A549 (cell line): Measurements from ENCODE around the gene MDC1. TPM values are rescaled to one million over a fixed set of nuclear protein-coding genes. Genes with fewer than 3 reads are reported as not detected.

Source experiments
- ATAC-seq, 2 experiments: fragments of 200-7000 bp in 1 of 2; fragments of >200 bp in 1 of 2; cut with Nextera tagmentation in 1 of 2; cut with Tn5 transposase in 1 of 2; 3 replicates each; pipeline versions ENCODE4 v1.8.0 to v1.9.1; 2018 to 2020; ENCODE audit warnings: mild to moderate bottlenecking in 1 of 2, moderate library complexity in 1 of 2
- CTCF ChIA-PET: fragments of 300-600 bp; sonication (Branson Sonifier 250); formaldehyde crosslinking; extraction: SDS; loops from one replicate; lab custom pipeline; 2021; ENCODE audit warnings: antibody characterized with exemption, inconsistent platforms; lab: Yijun Ruan, JAX
- POLR2A ChIA-PET: fragments of 350-600 bp; formaldehyde crosslinking; extraction: SDS; loops from one replicate; lab custom pipeline; 2021; ENCODE audit warnings: antibody characterized with exemption, inconsistent platforms; lab: Yijun Ruan, JAX
- DNase-seq, 2 experiments: peaks; one replicate each; pipeline versions ENCODE4 v3.0.0 to v3.0.0-alpha.2; 2011 to 2016; ENCODE audit warnings: low read depth in 1 of 2, low spot score in 1 of 2
- FAIRE-seq: peaks from 2 replicates; lab custom pipeline; 2011; peaks lifted over from hg19 to GRCh38; lab: Jason Lieb, UNC
- H3K27ac ChIP-seq, 2 experiments: fragments of >200 bp; sonication (Bioruptor Twin); formaldehyde crosslinking; 3 replicates each; pipeline ENCODE4 v1.5.1; 2016 to 2017
- H3K4me1 ChIP-seq: fragments of >200 bp; sonication (Bioruptor Twin); formaldehyde crosslinking; 3 replicates; pipeline ENCODE4 v1.6.1; 2016
- H3K4me2 ChIP-seq: fragments of >200 bp; sonication (Bioruptor Twin); formaldehyde crosslinking; 3 replicates; pipeline ENCODE4 v1.6.1; 2016
- H3K4me3 ChIP-seq: fragments of >200 bp; sonication (Bioruptor Twin); formaldehyde crosslinking; 3 replicates; pipeline ENCODE4 v1.5.1; 2016
- H3K9me3 ChIP-seq: fragments of >200 bp; sonication (Bioruptor Twin); formaldehyde crosslinking; 3 replicates; pipeline ENCODE4 v1.6.1; 2016
- ATOH8 ChIP-seq: fragments of 250-450 bp; sonication (Bioruptor Pico); IDR thresholded peaks from 2 replicates; pipeline ENCODE4 v1.5.0; 2020; ENCODE audit warnings: low read depth, mild to moderate bottlenecking, moderate library complexity
- CBX8 ChIP-seq: fragments of 200-600 bp; sonication (generic); IDR thresholded peaks from 2 replicates; pipeline ENCODE4 v1.6.1; 2016
- E2F6 ChIP-seq: IDR thresholded peaks from 2 replicates; pipeline ENCODE4 v1.6.1; 2012; ENCODE audit warnings: low read depth, borderline replicate concordance
- EHF ChIP-seq: fragments of 250-450 bp; sonication (Bioruptor Pico); IDR thresholded peaks from 2 replicates; pipeline ENCODE4 v1.5.0; 2020; ENCODE audit warnings: mild to moderate bottlenecking
- EP300 ChIP-seq, 2 experiments: fragments of >200 bp; sonication (Bioruptor Twin); formaldehyde crosslinking; IDR thresholded peaks; 2 replicates in 1 of 2; 3 replicates in 1 of 2; pipeline ENCODE4 v1.6.1; 2016 to 2017
- ESRRA ChIP-seq: fragments of 150-350 bp; IDR thresholded peaks from 2 replicates; pipeline ENCODE4 v1.6.1; 2014; ENCODE audit warnings: mild to moderate bottlenecking, low read length, borderline replicate concordance
- FOSB ChIP-seq: fragments of 250-450 bp; sonication (Bioruptor Pico); IDR thresholded peaks from 2 replicates; pipeline ENCODE4 v1.5.0; 2020; ENCODE audit warnings: mild to moderate bottlenecking, moderate library complexity
- FOSL2 ChIP-seq, 2 experiments: fragments of 450-650 bp in 1 of 2; fragments of >200 bp in 1 of 2; sonication (Bioruptor Twin) in 1 of 2; formaldehyde crosslinking; IDR thresholded peaks; 2 replicates each; pipeline versions ENCODE4 v1.5.0 to v1.6.1; 2016 to 2020; ENCODE audit warnings: mild to moderate bottlenecking in 1 of 2, moderate library complexity in 1 of 2
- FOXS1 ChIP-seq: fragments of 250-450 bp; sonication (Bioruptor Pico); IDR thresholded peaks from 2 replicates; pipeline ENCODE4 v1.5.0; 2020; ENCODE audit warnings: mild to moderate bottlenecking, moderate library complexity
- HEYL ChIP-seq: fragments of 250-450 bp; sonication (Bioruptor Pico); IDR thresholded peaks from 2 replicates; pipeline ENCODE4 v1.8.0; 2021; ENCODE audit warnings: mild to moderate bottlenecking, moderate library complexity
- HOXA7 ChIP-seq: fragments of 250-450 bp; sonication (Bioruptor Pico); IDR thresholded peaks from 2 replicates; pipeline ENCODE4 v1.5.0; 2020; ENCODE audit warnings: mild to moderate bottlenecking, moderate library complexity
- HOXB13 ChIP-seq: fragments of 250-450 bp; sonication (Bioruptor Pico); IDR thresholded peaks from 2 replicates; pipeline ENCODE4 v1.5.0; 2020; ENCODE audit warnings: low read depth, mild to moderate bottlenecking, moderate library complexity
- HOXB5 ChIP-seq: fragments of 250-450 bp; sonication (Bioruptor Pico); IDR thresholded peaks from 2 replicates; pipeline ENCODE4 v1.5.0; 2020; ENCODE audit warnings: mild to moderate bottlenecking, moderate library complexity
- JUN ChIP-seq, 2 experiments: fragments of >200 bp; sonication (Bioruptor Twin); formaldehyde crosslinking; IDR thresholded peaks; 2 replicates in 1 of 2; 3 replicates in 1 of 2; pipeline ENCODE4 v1.6.1; 2016 to 2017
- JUNB ChIP-seq: fragments of >200 bp; sonication (Bioruptor Twin); formaldehyde crosslinking; IDR thresholded peaks from 2 replicates; pipeline ENCODE4 v1.6.1; 2016
- KDM5A ChIP-seq: fragments of 200-600 bp; sonication (generic); IDR thresholded peaks from 2 replicates; pipeline ENCODE4 v1.6.1; 2016; ENCODE audit warnings: antibody characterized with exemption, mild to moderate bottlenecking
- MAFK ChIP-seq: fragments of 450-650 bp; IDR thresholded peaks from 2 replicates; pipeline ENCODE4 v1.6.1; 2014; ENCODE audit not compliant: partially characterized antibody
- NFE2L2 ChIP-seq: fragments of 150-350 bp; conservative IDR thresholded peaks from 2 replicates; pipeline ENCODE4 v1.6.1; 2014; ENCODE audit warnings: low read length
- NPAS2 ChIP-seq: fragments of 250-450 bp; sonication (Bioruptor Pico); IDR thresholded peaks from 2 replicates; pipeline ENCODE4 v1.8.0; 2022; ENCODE audit warnings: mild to moderate bottlenecking, moderate library complexity, borderline replicate concordance
- NR3C1 ChIP-seq: fragments of >200 bp; sonication (Bioruptor Twin); formaldehyde crosslinking; IDR thresholded peaks from 3 replicates; pipeline ENCODE4 v1.6.1; 2017
- SMC3 ChIP-seq: fragments of >200 bp; sonication (Bioruptor Twin); formaldehyde crosslinking; IDR thresholded peaks from 3 replicates; pipeline ENCODE4 v1.6.1; 2018; ENCODE audit warnings: inconsistent platforms
- SREBF2 ChIP-seq: fragments of 450-650 bp; IDR thresholded peaks from 2 replicates; pipeline ENCODE4 v1.6.1; 2014; ENCODE audit warnings: mild to moderate bottlenecking, moderate library complexity
- TFCP2L1 ChIP-seq: fragments of 250-450 bp; sonication (Bioruptor Pico); IDR thresholded peaks from 2 replicates; pipeline ENCODE4 v1.5.0; 2021; ENCODE audit warnings: mild to moderate bottlenecking
- USF2 ChIP-seq: fragments of 450-650 bp; IDR thresholded peaks from 2 replicates; pipeline ENCODE4 v1.6.1; 2014; ENCODE audit warnings: antibody characterized with exemption
- ZNF302 ChIP-seq: fragments of 250-450 bp; sonication (Bioruptor Pico); IDR thresholded peaks from 2 replicates; pipeline ENCODE4 v1.9.0; 2021; ENCODE audit warnings: inconsistent platforms, mild to moderate bottlenecking, moderate library complexity
- whole genome bisulfite sequencing: methylation state at CpG from one replicate; pipeline ENCODE4 v1.1.6; 2017; ENCODE audit errors: missing lambda C conversion rate; 5-methylcytosine and 5-hydroxymethylcytosine counted together
- polyA plus RNA-seq, 4 experiments: library from polyadenylated mRNA; depleted of rRNA in 3 of 4; stranded (reverse); fragments of >200 nt; fragmentation: RNase III in 1 of 4; extraction: RNeasy Plus Mini Kit Qiagen cat#74134 plus additional on column Dnase treatment in 1 of 4; gene quantifications; 2 replicates in 3 of 4; 3 replicates in 1 of 4; pipeline ENCODE4 v1.2.3, GENCODE V29; 2011 to 2017
- TF ChIP-seq, protein P1 (sequence below): fragments of >200 bp; sonication (Bioruptor Twin); formaldehyde crosslinking; IDR thresholded peaks from 3 replicates; pipeline ENCODE4 v1.5.1; 2016
- TF ChIP-seq, protein P2 (sequence below): fragments of 250-450 bp; sonication (Bioruptor Pico); IDR thresholded peaks from 2 replicates; pipeline ENCODE4 v1.5.0; 2021; ENCODE audit warnings: mild to moderate bottlenecking, moderate library complexity, borderline replicate concordance

MDC1 gene
- polyA plus RNA-seq, 2 of the 4 experiments (the other 2 are of a cell fraction) = 8.2 to 16.5 TPM

GRCh38 chr6:30752157-30752927 lies 35.3 kb upstream of the MDC1 start (continued):
- TF ChIP-seq HOXA7 = peak; percentile 84
- TF ChIP-seq, protein P1, sequence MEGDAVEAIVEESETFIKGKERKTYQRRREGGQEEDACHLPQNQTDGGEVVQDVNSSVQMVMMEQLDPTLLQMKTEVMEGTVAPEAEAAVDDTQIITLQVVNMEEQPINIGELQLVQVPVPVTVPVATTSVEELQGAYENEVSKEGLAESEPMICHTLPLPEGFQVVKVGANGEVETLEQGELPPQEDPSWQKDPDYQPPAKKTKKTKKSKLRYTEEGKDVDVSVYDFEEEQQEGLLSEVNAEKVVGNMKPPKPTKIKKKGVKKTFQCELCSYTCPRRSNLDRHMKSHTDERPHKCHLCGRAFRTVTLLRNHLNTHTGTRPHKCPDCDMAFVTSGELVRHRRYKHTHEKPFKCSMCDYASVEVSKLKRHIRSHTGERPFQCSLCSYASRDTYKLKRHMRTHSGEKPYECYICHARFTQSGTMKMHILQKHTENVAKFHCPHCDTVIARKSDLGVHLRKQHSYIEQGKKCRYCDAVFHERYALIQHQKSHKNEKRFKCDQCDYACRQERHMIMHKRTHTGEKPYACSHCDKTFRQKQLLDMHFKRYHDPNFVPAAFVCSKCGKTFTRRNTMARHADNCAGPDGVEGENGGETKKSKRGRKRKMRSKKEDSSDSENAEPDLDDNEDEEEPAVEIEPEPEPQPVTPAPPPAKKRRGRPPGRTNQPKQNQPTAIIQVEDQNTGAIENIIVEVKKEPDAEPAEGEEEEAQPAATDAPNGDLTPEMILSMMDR = 0 out of 3 replicates have a peak, but pooled peaks have one; percentile 6
- peak; percentile 90 for TF ChIP-seq HOXB13 (CRISPR knock-in tag)
- TF ChIP-seq HOXB5 (CRISPR knock-in tag) = peak; percentile 77
- peak; percentile 83 for TF ChIP-seq FOSB (CRISPR knock-in tag)
- TF ChIP-seq, protein P2, sequence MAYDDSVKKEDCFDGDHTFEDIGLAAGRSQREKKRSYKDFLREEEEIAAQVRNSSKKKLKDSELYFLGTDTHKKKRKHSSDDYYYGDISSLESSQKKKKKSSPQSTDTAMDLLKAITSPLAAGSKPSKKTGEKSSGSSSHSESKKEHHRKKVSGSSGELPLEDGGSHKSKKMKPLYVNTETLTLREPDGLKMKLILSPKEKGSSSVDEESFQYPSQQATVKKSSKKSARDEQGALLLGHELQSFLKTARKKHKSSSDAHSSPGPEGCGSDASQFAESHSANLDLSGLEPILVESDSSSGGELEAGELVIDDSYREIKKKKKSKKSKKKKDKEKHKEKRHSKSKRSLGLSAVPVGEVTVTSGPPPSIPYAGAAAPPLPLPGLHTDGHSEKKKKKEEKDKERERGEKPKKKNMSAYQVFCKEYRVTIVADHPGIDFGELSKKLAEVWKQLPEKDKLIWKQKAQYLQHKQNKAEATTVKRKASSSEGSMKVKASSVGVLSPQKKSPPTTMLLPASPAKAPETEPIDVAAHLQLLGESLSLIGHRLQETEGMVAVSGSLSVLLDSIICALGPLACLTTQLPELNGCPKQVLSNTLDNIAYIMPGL = 0 out of 2 replicates have a peak, but pooled peaks have one; percentile 39

GRCh38 chr6:30750379-30750668 lies 33.2 kb upstream of the MDC1 start:
- DNase-seq = no peak
- ChIA-PET CTCF (interaction anchor here (1.5 to 2.1 kb wide), 2 partner anchors 71 kb away, joined by 3 to 7 read pairs; no protein-coding TSS in a partner anchor), POLR2A (interaction anchor here (0.7 to 2.4 kb wide), 2 partner anchors 8 to 19 kb away, joined by 3 to 7 read pairs; no protein-coding TSS in a partner anchor)
- H3K4me3 ChIP-seq = no peak overlapping the region
- 0 out of 2 replicates have a peak, but pooled peaks have one; percentile 2 for TF ChIP-seq HOXB5 (CRISPR knock-in tag)
- TF ChIP-seq E2F6 = no peak
- peak overlapping the region; percentile 74 for H3K4me2 ChIP-seq
- peaks cover 75% of the 10 kb centered on the region for H3K4me1 ChIP-seq
- no peaks in the 10 kb centered on the region for H3K9me3 ChIP-seq
- no peak for FAIRE-seq
- no peak for ATAC-seq
- H3K27ac ChIP-seq = peak overlapping the region; percentile 97

DNA sequence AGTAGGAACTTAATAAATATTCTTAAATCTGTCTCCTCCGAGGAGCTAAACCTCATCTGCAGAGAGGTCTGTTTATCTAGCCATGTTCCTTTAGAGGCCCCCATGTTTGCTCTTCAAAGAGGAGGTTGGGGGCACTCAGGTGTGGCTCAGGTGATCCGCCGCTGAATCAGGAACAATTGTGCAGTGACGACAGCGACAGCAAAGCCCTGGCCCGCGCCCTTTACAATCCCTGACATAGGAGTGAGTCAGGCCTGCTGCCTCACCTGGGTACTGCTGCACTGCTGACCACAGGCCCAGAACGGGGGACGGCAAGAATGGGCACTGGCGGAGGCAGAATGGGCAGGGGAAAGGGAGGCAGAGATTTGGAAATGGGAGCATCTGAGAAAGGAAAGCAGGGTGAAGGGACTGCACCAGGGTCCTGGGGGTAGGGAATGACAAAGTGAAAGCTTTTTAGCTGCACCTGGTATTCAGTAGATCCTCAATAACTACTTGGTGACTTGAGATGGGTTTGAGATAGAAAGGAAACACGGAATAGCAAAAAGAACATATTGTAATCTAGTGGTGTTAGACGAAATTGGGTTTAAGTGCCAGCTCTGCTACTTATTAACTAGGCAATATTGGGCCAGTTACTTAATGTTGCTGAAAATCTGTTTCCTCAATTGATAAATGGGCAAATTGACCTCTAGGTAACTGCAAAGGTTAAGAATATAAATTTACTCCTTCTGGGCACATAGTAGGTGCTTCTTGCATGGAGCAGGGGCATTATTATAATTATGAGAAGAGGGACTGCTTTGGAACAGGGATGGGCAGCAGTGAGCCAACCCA lies 32.7 kb upstream of the MDC1 start:
- peak overlapping the region; percentile 74 for H3K4me2 ChIP-seq
- ATAC-seq (peak; percentile 20 to 23; a peak in 4 of 6 replicates), FAIRE-seq (no peak), DNase-seq (peak in 1 of 2 experiments; percentile 79)
- peaks cover 81% of the 10 kb centered on the region for H3K4me1 ChIP-seq
- H3K9me3 ChIP-seq = no peaks in the 10 kb centered on the region
- no peak overlapping the region for H3K4me3 ChIP-seq
- ChIA-PET CTCF (interaction anchor here (0.7 to 2.1 kb wide), 6 partner anchors 19 to 78 kb away, joined by 3 to 7 read pairs (median 3); no protein-coding TSS in a partner anchor), POLR2A (interaction anchor here (2.4 kb wide), 1 partner anchor 19 kb away, joined by 7 read pairs; no protein-coding TSS in a partner anchor)
- WGBS = 5% methylated on average over 12 of the region's 12 CpGs
- H3K27ac ChIP-seq = peak overlapping the region; percentile 97
- no peak for TF ChIP-seq EP300 (IDR thresholded peaks at IDR 0.05)
- no peak for TF ChIP-seq NR3C1
- no peak for TF ChIP-seq USF2
- no peak for TF ChIP-seq TFCP2L1
- 0 out of 2 replicates have a peak, but pooled peaks have one; percentile 6 for TF ChIP-seq FOSL2 (IDR thresholded peaks at IDR 0.05)
- TF ChIP-seq FOSL2 (CRISPR knock-in tag; IDR thresholded peaks at IDR 0.05) = peak; percentile 50
- TF ChIP-seq NFE2L2 = no peak
- TF ChIP-seq ZNF302 (CRISPR knock-in tag) = no peak
- TF ChIP-seq ATOH8 (CRISPR knock-in tag) = peak; percentile 92
- TF ChIP-seq JUN (IDR thresholded peaks at IDR 0.05) = no peak
- 0 out of 2 replicates have a peak, but pooled peaks have one; percentile 14 for TF ChIP-seq FOSB (CRISPR knock-in tag)
- peak; percentile 59; the same call in 1 of the 2 replicates for TF ChIP-seq EHF (CRISPR knock-in tag)
- peak; percentile 79; the same call in 1 of the 2 replicates for TF ChIP-seq FOXS1 (CRISPR knock-in tag)
- TF ChIP-seq JUNB = peak; percentile 5; the same call in 1 of the 2 replicates
- no peak for TF ChIP-seq HEYL
- peak; percentile 1 for TF ChIP-seq MAFK
- no peak for TF ChIP-seq KDM5A
- TF ChIP-seq ESRRA = no peak
- peak; percentile 80 for TF ChIP-seq HOXB13 (CRISPR knock-in tag)
- no peak for TF ChIP-seq NPAS2
- no peak for TF ChIP-seq CBX8
- 0 out of 2 replicates have a peak, but pooled peaks have one; percentile 19 for TF ChIP-seq HOXB5 (CRISPR knock-in tag)
- no peak for TF ChIP-seq SMC3
- no peak for TF ChIP-seq SREBF2
